ENCODE results near the gene BAZ1A.
A peak's percentile ranks its signal among the peaks of the same experiment; 100 is the strongest.

Gene BAZ1A

GRCh38 chr14:34851395-34851794, 23.8 kb downstream of the BAZ1A start:
- H3K36me3 ChIP-seq: peaks cover 24% of the 10 kb centered on the region
- H3K9me3 ChIP-seq: no peaks in the 10 kb centered on the region
- H3K4me3 ChIP-seq (ENCODE audit: low read depth in 1 of 2, low read length in 1 of 2): no peak overlapping the region
- peak overlapping the region; percentile 43 for H3K27ac ChIP-seq
- peaks cover 28 to 39% of the 10 kb centered on the region in 2 experiments for H3K4me1 ChIP-seq (ENCODE audit: control insufficient read depth in 1 of 2, insufficient read depth in 1 of 2, low read depth in 1 of 2, low read length in 1 of 2)
- no peaks in the 10 kb centered on the region for H3K27me3 ChIP-seq
- no peak for TF ChIP-seq CTCF (IDR thresholded peaks at IDR 0.05)

GRCh38 chr14:34845869-34846268, 29.3 kb downstream of the BAZ1A start:
- Histone ChIP-seq H3K9me3 (no peaks in the 10 kb centered on the region), H3K4me3 (ENCODE audit: low read depth in 1 of 2, low read length in 1 of 2) (no peak overlapping the region), H3K27me3 (no peaks in the 10 kb centered on the region), H3K36me3 (no peaks in the 10 kb centered on the region), H3K27ac (no peak overlapping the region), H3K4me1 (ENCODE audit: control insufficient read depth in 1 of 2, insufficient read depth in 1 of 2, low read depth in 1 of 2, low read length in 1 of 2) (peaks cover 46 to 58% of the 10 kb centered on the region in 2 experiments)
- no peak for TF ChIP-seq CTCF (IDR thresholded peaks at IDR 0.05)

GRCh38 chr14:34843011-34843554, 32.1 kb downstream of the BAZ1A start:
- H3K27ac ChIP-seq: peak overlapping the region; percentile 86

GRCh38 chr14:34837801-34838322, 37.3 kb downstream of the BAZ1A start:
- H3K27me3 ChIP-seq: no peaks in the 10 kb centered on the region
- H3K36me3 ChIP-seq: no peaks in the 10 kb centered on the region
- H3K27ac ChIP-seq: peak overlapping the region; percentile 77
- H3K4me1 ChIP-seq (ENCODE audit: control insufficient read depth in 1 of 2, insufficient read depth in 1 of 2, low read depth in 1 of 2, low read length in 1 of 2): peaks cover 90 to 93% of the 10 kb centered on the region in 2 experiments
- no peaks in the 10 kb centered on the region for H3K9me3 ChIP-seq
- TF ChIP-seq CTCF (IDR thresholded peaks at IDR 0.05): no peak
- H3K4me3 ChIP-seq (ENCODE audit: low read depth in 1 of 2, low read length in 1 of 2): peak overlapping the region; percentile 8 to 13

More at GRCh38 chr14:34843011-34843554, 32.1 kb downstream of the BAZ1A start:
- H3K36me3 ChIP-seq: no peaks in the 10 kb centered on the region
- H3K27me3 ChIP-seq: no peaks in the 10 kb centered on the region
- H3K4me1 ChIP-seq (ENCODE audit: control insufficient read depth in 1 of 2, insufficient read depth in 1 of 2, low read depth in 1 of 2, low read length in 1 of 2): peaks cover 56 to 62% of the 10 kb centered on the region in 2 experiments
- no peak for TF ChIP-seq CTCF (IDR thresholded peaks at IDR 0.05)
- H3K4me3 ChIP-seq (ENCODE audit: low read depth in 1 of 2, low read length in 1 of 2): no peak overlapping the region
- no peaks in the 10 kb centered on the region for H3K9me3 ChIP-seq

- H3K9me3 ChIP-seq: no peaks in the 10 kb centered on the region
- TF ChIP-seq CTCF (IDR thresholded peaks at IDR 0.05): no peak
Observed at GRCh38 chr14:34835312-34835711, 39.8 kb downstream of the BAZ1A start.

More at GRCh38 chr14:34835312-34835711, 39.8 kb downstream of the BAZ1A start:
- Histone ChIP-seq H3K27me3 (no peaks in the 10 kb centered on the region), H3K4me1 (ENCODE audit: control insufficient read depth in 1 of 2, insufficient read depth in 1 of 2, low read depth in 1 of 2, low read length in 1 of 2) (peaks cover 90 to 94% of the 10 kb centered on the region in 2 experiments), H3K4me3 (ENCODE audit: low read depth in 1 of 2, low read length in 1 of 2) (no peak overlapping the region), H3K27ac (peak overlapping the region; percentile 84), H3K36me3 (no peaks in the 10 kb centered on the region)

Measured in neutrophil (primary cell).